GM12878 (cell line): ENCODE measurements around the gene B3GNT9. TPM values are rescaled to one million over a fixed set of nuclear protein-coding genes. Genes with fewer than 3 reads are reported as not detected.

ENCODE experiments used
- ATAC-seq: fragments of 200-7000 bp; cut with Tn5 transposase; 3 replicates; pipeline ENCODE4 v1.9.1; 2020; ENCODE audit warnings: mild to moderate bottlenecking, moderate library complexity
- BruUV-seq: library from RNA; stranded (reverse); fragments of 400-500 nt; replicated peaks from 2 replicates; lab custom pipeline; 2021; lab: Mats Ljungman, UMichigan
- CTCF ChIA-PET: fragments of 300-600 bp; sonication (Branson Sonifier 250); formaldehyde crosslinking; extraction: SDS; loops from one replicate; lab custom pipeline; 2021; ENCODE audit warnings: inconsistent platforms; lab: Yijun Ruan, JAX
- POLR2A ChIA-PET: fragments of 350-600 bp; formaldehyde crosslinking; extraction: SDS; loops from one replicate; lab custom pipeline; 2021; ENCODE audit warnings: inconsistent platforms; lab: Charles Lee
- RAD21 ChIA-PET: fragments of 300-600 bp; sonication (Branson Sonifier 250); formaldehyde crosslinking; loops from one replicate; lab custom pipeline; 2023; ENCODE audit warnings: antibody characterized with exemption; ENCODE audit not compliant: unreplicated experiment; lab: Charles Lee
- SMC1A ChIA-PET: fragments of 300-600 bp; sonication (Branson Sonifier 250); formaldehyde crosslinking; loops from one replicate; lab custom pipeline; 2023; ENCODE audit not compliant: unreplicated experiment, uncharacterized antibody; lab: Charles Lee
- DNase-seq: peaks from one replicate; pipeline ENCODE4 v3.0.0-alpha.2; 2011; ENCODE audit warnings: low read depth, low spot score
- FAIRE-seq: peaks from 3 replicates; lab custom pipeline; 2011; peaks lifted over from hg19 to GRCh38; lab: Jason Lieb, UNC
- H2AFZ ChIP-seq: 2 replicates; pipeline ENCODE4 v1.6.0; 2011; ENCODE audit warnings: low read depth, low read length, control low read depth; ENCODE audit not compliant: control insufficient read depth
- H3K27ac ChIP-seq: 2 replicates; pipeline ENCODE4 v1.5.1; 2011; ENCODE audit warnings: control low read depth; ENCODE audit not compliant: control insufficient read depth, insufficient read depth
- H3K27me3 ChIP-seq, 2 experiments: replicated peaks in 1 of 2; 2 replicates each; pipeline versions ENCODE4 v1.6.0 to v1.6.1; 2011; ENCODE audit warnings: low read length in 1 of 2; ENCODE audit not compliant: control insufficient read depth in 2 of 2, insufficient read depth in 2 of 2
- H3K36me3 ChIP-seq, 2 experiments: 2 replicates each; pipeline ENCODE4 v1.5.1; 2011; ENCODE audit warnings: low read length in 1 of 2; ENCODE audit not compliant: control insufficient read depth in 2 of 2, insufficient read depth in 2 of 2
- H3K4me1 ChIP-seq: 2 replicates; pipeline ENCODE4 v1.6.1; 2011; ENCODE audit warnings: mild to moderate bottlenecking, low read length, moderate library complexity, mixed read lengths; ENCODE audit not compliant: control insufficient read depth, insufficient read depth
- H3K4me2 ChIP-seq: 2 replicates; pipeline ENCODE4 v1.6.0; 2011; ENCODE audit warnings: control low read depth; ENCODE audit not compliant: control insufficient read depth, insufficient read depth
- H3K4me3 ChIP-seq: fragments of 200-600 bp; sonication (generic); 2 replicates; pipeline ENCODE4 v1.5.1; 2016
- H3K79me2 ChIP-seq: 2 replicates; pipeline ENCODE4 v1.6.0; 2011; ENCODE audit warnings: low read length; ENCODE audit not compliant: control insufficient read depth, insufficient read depth
- H3K9ac ChIP-seq: 2 replicates; pipeline ENCODE4 v1.8.0; 2011; ENCODE audit warnings: low read length, control low read depth, mixed read lengths; ENCODE audit not compliant: control insufficient read depth, insufficient read depth
- H3K9me3 ChIP-seq: replicated peaks from 3 replicates; pipeline ENCODE4 v1.5.1; 2011; ENCODE audit warnings: mild to moderate bottlenecking, low read length; ENCODE audit not compliant: control insufficient read depth, insufficient read depth
- H4K20me1 ChIP-seq: 2 replicates; pipeline ENCODE4 v1.6.0; 2011; ENCODE audit not compliant: control insufficient read depth, insufficient read depth
- CHD2 ChIP-seq: IDR thresholded peaks from 2 replicates; pipeline ENCODE4 v1.6.1; 2011; ENCODE audit warnings: low read depth, low read length, improper control_type of control experiment, borderline replicate concordance
- EED ChIP-seq: sonication (generic); IDR thresholded peaks from 2 replicates; pipeline ENCODE4 v1.6.1; 2016; ENCODE audit warnings: antibody characterized with exemption, low read depth
- IKZF1 ChIP-seq: fragments of 450-650 bp; conservative IDR thresholded peaks from 2 replicates; pipeline ENCODE4 v1.6.1; 2017; ENCODE audit warnings: antibody characterized with exemption, mild to moderate bottlenecking
- POLR2AphosphoS2 ChIP-seq: IDR thresholded peaks from 2 replicates; pipeline ENCODE4 v1.6.1; 2011; ENCODE audit warnings: low read depth, mild to moderate bottlenecking, low read length, improper control_type of control experiment, moderate library complexity
- RB1 ChIP-seq: fragments of 450-650 bp; formaldehyde crosslinking; IDR thresholded peaks from 2 replicates; pipeline ENCODE4 v1.6.1; 2017; ENCODE audit warnings: mild to moderate bottlenecking, borderline replicate concordance
- RELA ChIP-seq: fragments of 450-650 bp; IDR thresholded peaks from 2 replicates; pipeline ENCODE4 v1.8.0; 2014; ENCODE audit warnings: borderline replicate concordance; ENCODE audit not compliant: partially characterized antibody
- REST ChIP-seq: IDR thresholded peaks from 2 replicates; pipeline ENCODE4 v1.6.1; 2012; ENCODE audit warnings: mild to moderate bottlenecking, low read depth, low read length
- RUNX3 ChIP-seq: IDR thresholded peaks from 2 replicates; pipeline ENCODE4 v1.6.1; 2012; ENCODE audit warnings: low read length, inconsistent platforms
- SMAD5 ChIP-seq: IDR thresholded peaks from 2 replicates; pipeline ENCODE4 v1.6.1; 2016; ENCODE audit warnings: antibody characterized with exemption, low read depth
- SMARCA5 ChIP-seq: fragments of 450-650 bp; IDR thresholded peaks from 2 replicates; pipeline ENCODE4 v1.6.1; 2017; ENCODE audit warnings: mild to moderate bottlenecking
- SRF ChIP-seq, 2 experiments: IDR thresholded peaks; 2 replicates each; pipeline ENCODE4 v1.6.1; 2011; ENCODE audit warnings: low read depth in 2 of 2, low read length in 2 of 2, mild to moderate bottlenecking in 1 of 2, moderate library complexity in 1 of 2
- STAT3 ChIP-seq: IDR thresholded peaks from 2 replicates; pipeline ENCODE4 v1.6.1; 2011; ENCODE audit warnings: low read depth, low read length, improper control_type of control experiment
- ZBED1 ChIP-seq: IDR thresholded peaks from 2 replicates; pipeline ENCODE4 v1.6.1; 2016; ENCODE audit warnings: borderline replicate concordance
- ZNF217 ChIP-seq: fragments of 450-650 bp; IDR thresholded peaks from 2 replicates; pipeline ENCODE4 v1.6.1; 2017; ENCODE audit warnings: antibody characterized with exemption, mild to moderate bottlenecking
- ZNF24 ChIP-seq: fragments of 450-650 bp; IDR thresholded peaks from 2 replicates; pipeline ENCODE4 v1.6.1; 2017; ENCODE audit warnings: antibody characterized with exemption, mild to moderate bottlenecking
- ZNF274 ChIP-seq: IDR thresholded peaks from one replicate; pipeline ENCODE4 v1.8.0; 2011; ENCODE audit not compliant: insufficient read length, insufficient read depth
- ZNF622 ChIP-seq: fragments of 450-650 bp; IDR thresholded peaks from 2 replicates; pipeline ENCODE4 v1.6.1; 2017; ENCODE audit warnings: mild to moderate bottlenecking, inconsistent platforms
- WGBS: methylation state at CpG from one replicate; pipeline ENCODE4 v1.1.6; 2016; ENCODE audit warnings: low lambda C conversion rate; ENCODE audit not compliant: insufficient replicate concordance, insufficient coverage; ENCODE audit errors: missing lambda C conversion rate; 5-methylcytosine and 5-hydroxymethylcytosine counted together
- in situ Hi-C: fragments of 300-500 bp; cut with MboI; formaldehyde crosslinking; loops from 9 replicates; pipeline ENCODE4 v1.14.3; 2018; ENCODE audit warnings: mixed read lengths
- intact Hi-C: fragments of 100-400 bp; cut with micrococcal nuclease; formaldehyde crosslinking; loops from one replicate; pipeline ENCODE4 v1.14.2; 2022; ENCODE audit not compliant: unreplicated experiment
- polyA plus RNA-seq, 11 experiments: library from polyadenylated mRNA; depleted of rRNA in 4 of 11; unstranded in 6 of 11; stranded (reverse) in 5 of 11; fragments of >200 nt; fragmentation: Nextera tagmentation in 4 of 11; fragmentation: Illumina TruSeq in 1 of 11; extraction: Ambion mirVana in 4 of 11; extraction: Trizol in 1 of 11; gene quantifications; 1 replicate in 1 of 11; 2 replicates in 10 of 11; pipeline versions ENCODE4 v1.2.1 to v1.2.3, GENCODE V29; 2011 to 2016; ENCODE audit warnings: inconsistent platforms in 2 of 11, missing spikeins in 2 of 11, low read depth in 1 of 11
- total RNA-seq, 4 experiments: library from RNA; depleted of rRNA in 3 of 4; stranded (reverse); fragments of >200 nt in 3 of 4; fragmentation: Illumina TruSeq in 1 of 4; extraction: Trizol in 1 of 4; gene quantifications; 2 replicates each; pipeline versions ENCODE4 v1.2.1 to v1.2.3, GENCODE V29; 2013 to 2021

Gene B3GNT9
- total and polyA plus RNA-seq, 10 of the 15 experiments (the other 5 are each of a cell fraction or from before 2014, with no cell fraction given) = 0.08 to 5.0 (median 1.9) TPM

- Histone ChIP-seq H3K27me3 (no peaks in the 10 kb centered on the region), H2AFZ (peak overlapping the region; percentile 63), H3K4me2 (peak overlapping the region; percentile 99), H3K27ac (no peak overlapping the region), H3K9me3 (no peaks in the 10 kb centered on the region), H3K36me3 (no peaks in the 10 kb centered on the region), H3K4me1 (peaks cover 44% of the 10 kb centered on the region), H3K9ac (peak overlapping the region; percentile 7; the same call in 1 of the 2 replicates), H3K4me3 (peak overlapping the region; percentile 55), H4K20me1 (no peaks in the 10 kb centered on the region; the same call in 1 of the 2 replicates), H3K79me2 (no peaks in the 10 kb centered on the region)
- no peak for DNase-seq
- POLR2A ChIA-PET = interaction anchor here (1.3 to 10.9 kb wide), 3 partner anchors 8 to 19 kb away, joined by 3 to 137 read pairs (median 4); partner anchors contain the start of genes FBXL8, HSF4 and TRADD
- peak; percentile 70 for ATAC-seq
- SMC1A ChIA-PET = interaction anchor here (1.0 to 2.4 kb wide), 5 partner anchors 9 to 13 kb away, joined by 4 to 9 read pairs (median 5); no protein-coding TSS in a partner anchor
- RAD21 ChIA-PET = interaction anchor here (1.2 to 2.7 kb wide), 7 partner anchors 11 to 156 kb away, joined by 3 to 8 read pairs (median 6); partner anchors contain the start of genes B3GNT9, FBXL8 and TRADD
- CTCF ChIA-PET = interaction anchor here (0.8 to 5.3 kb wide), 16 partner anchors 7 to 293 kb away, joined by 3 to 36 read pairs (median 3); partner anchors contain the start of genes FBXL8 and TRADD
- intact Hi-C loops = no loop called here
- in situ Hi-C loops = no loop called here
- FAIRE-seq = no peak
- BruUV-seq = no TSS peak
- 1% methylated on average over 70 of the region's 71 CpGs for WGBS
- no peak for TF ChIP-seq ZNF217
- TF ChIP-seq IKZF1 = peak; percentile 50
- TF ChIP-seq RB1 = peak; percentile 57; the same call in 1 of the 2 replicates
- TF ChIP-seq ZBED1 = no peak
- no peak for TF ChIP-seq STAT3
- no peak for TF ChIP-seq ZNF622
- TF ChIP-seq POLR2AphosphoS2 = 0 out of 2 replicates have a peak, but pooled peaks have one; percentile 43
- no peak for TF ChIP-seq SRF (IDR thresholded peaks at IDR 0.05; ENCODE audit: low read depth in 2 of 2, low read length in 2 of 2)
- TF ChIP-seq RELA = no peak
- TF ChIP-seq REST = no peak
- no peak for TF ChIP-seq SMAD5
- no peak for TF ChIP-seq CHD2
- no peak for TF ChIP-seq ZNF24
- TF ChIP-seq SMARCA5 = no peak
- no peak for TF ChIP-seq EED
- TF ChIP-seq RUNX3 = peak; percentile 76
- no peak for TF ChIP-seq ZNF274
Observed at GRCh38 chr16:67173808-67174705, 23.3 kb upstream of the B3GNT9 start.
